ENCODE data around the gene HDAC9. TPM values are rescaled to one million over a fixed set of nuclear protein-coding genes. Genes with fewer than 3 reads are reported as not detected.
A peak's percentile ranks its signal among the peaks of the same experiment; 100 is the strongest.

HDAC9 gene
- total RNA-seq, 1 experiment from 2014 or later, result 11.3 TPM

- peaks cover 12% of the 10 kb centered on the region for H3K4me1 Mint-ChIP-seq (ENCODE audit: insufficient read depth, unreplicated experiment)
- TF ChIP-seq, protein P1, sequence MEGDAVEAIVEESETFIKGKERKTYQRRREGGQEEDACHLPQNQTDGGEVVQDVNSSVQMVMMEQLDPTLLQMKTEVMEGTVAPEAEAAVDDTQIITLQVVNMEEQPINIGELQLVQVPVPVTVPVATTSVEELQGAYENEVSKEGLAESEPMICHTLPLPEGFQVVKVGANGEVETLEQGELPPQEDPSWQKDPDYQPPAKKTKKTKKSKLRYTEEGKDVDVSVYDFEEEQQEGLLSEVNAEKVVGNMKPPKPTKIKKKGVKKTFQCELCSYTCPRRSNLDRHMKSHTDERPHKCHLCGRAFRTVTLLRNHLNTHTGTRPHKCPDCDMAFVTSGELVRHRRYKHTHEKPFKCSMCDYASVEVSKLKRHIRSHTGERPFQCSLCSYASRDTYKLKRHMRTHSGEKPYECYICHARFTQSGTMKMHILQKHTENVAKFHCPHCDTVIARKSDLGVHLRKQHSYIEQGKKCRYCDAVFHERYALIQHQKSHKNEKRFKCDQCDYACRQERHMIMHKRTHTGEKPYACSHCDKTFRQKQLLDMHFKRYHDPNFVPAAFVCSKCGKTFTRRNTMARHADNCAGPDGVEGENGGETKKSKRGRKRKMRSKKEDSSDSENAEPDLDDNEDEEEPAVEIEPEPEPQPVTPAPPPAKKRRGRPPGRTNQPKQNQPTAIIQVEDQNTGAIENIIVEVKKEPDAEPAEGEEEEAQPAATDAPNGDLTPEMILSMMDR (IDR thresholded peaks at IDR 0.05; ENCODE audit: unreplicated experiment), result no peak
- H3K36me3 Mint-ChIP-seq (ENCODE audit: insufficient read depth, unreplicated experiment), result no peaks in the 10 kb centered on the region
- CTCF ChIA-PET, result no interaction called here
- no peak overlapping the region for H3K4me3 Mint-ChIP-seq (ENCODE audit: unreplicated experiment)
- no TSS peak for BruUV-seq (replicated peaks)
- no peaks in the 10 kb centered on the region for H3K27me3 Mint-ChIP-seq (ENCODE audit: insufficient read depth, unreplicated experiment)
- H3K9me3 Mint-ChIP-seq (ENCODE audit: unreplicated experiment), result peaks cover 11% of the 10 kb centered on the region
- POLR2A ChIA-PET, result interaction anchor here (1.2 to 4.7 kb wide), 3 partner anchors 10 to 49 kb away, joined by 3 to 36 read pairs (median 4); no protein-coding TSS in a partner anchor
- intact Hi-C loops (cut with micrococcal nuclease), result no loop called here
- no peak for DNase-seq (ENCODE audit: unreplicated experiment)
- H3K27ac Mint-ChIP-seq (ENCODE audit: low read depth, unreplicated experiment), result no peak overlapping the region
Measured at GRCh38 chr7:18518555-18518954, 23.0 kb downstream of the HDAC9 start.

DNA sequence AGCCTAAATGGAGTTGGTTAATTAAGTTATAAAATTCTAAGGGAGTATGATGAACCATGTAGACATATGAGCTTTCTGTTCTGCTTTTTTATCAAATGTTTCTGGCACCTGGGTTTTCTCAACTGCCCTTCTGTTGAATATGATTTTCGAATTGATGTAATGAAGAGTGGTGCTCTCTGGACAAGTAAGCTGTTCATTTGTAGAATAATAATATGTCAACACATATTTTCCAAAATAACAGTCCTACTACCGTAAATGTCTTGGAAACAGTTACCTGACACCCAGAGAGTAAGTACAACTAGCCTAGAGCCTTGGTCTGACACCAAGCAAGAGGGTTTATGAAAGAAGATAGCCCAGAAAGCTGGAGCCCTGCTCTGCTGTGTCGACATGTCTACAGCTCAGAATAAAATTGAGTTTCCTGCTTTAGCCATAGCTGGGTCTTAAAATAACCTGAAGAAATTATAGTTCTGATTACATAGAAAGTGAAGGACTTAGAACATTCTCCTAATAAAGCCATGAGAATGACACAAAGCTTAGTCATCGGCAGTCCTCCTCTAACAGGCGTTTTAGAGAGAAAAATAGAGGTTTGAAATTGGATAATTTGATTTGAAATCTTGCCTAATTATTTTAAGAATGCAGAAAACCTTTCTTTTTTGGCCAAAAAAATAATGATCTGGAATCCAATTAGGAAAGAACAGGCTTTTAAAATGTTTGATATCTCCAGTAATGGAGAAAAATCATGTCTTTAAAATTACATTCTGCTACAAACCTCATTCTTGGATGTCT is 25.1 kb downstream of the HDAC9 start:
- POLR2A ChIA-PET, result interaction anchor here (0.5 to 4.7 kb wide), 4 partner anchors 8 to 27 kb away, joined by 3 to 36 read pairs (median 4); no protein-coding TSS in a partner anchor
- TF ChIP-seq, protein P1 (IDR thresholded peaks at IDR 0.05; ENCODE audit: unreplicated experiment), result no peak
- no peaks in the 10 kb centered on the region for H3K27me3 Mint-ChIP-seq (ENCODE audit: insufficient read depth, unreplicated experiment)
- H3K4me1 Mint-ChIP-seq (ENCODE audit: insufficient read depth, unreplicated experiment), result peaks cover 9% of the 10 kb centered on the region
- H3K36me3 Mint-ChIP-seq (ENCODE audit: insufficient read depth, unreplicated experiment), result no peaks in the 10 kb centered on the region
- BruUV-seq (replicated peaks), result no TSS peak
- H3K4me3 Mint-ChIP-seq (ENCODE audit: unreplicated experiment), result no peak overlapping the region
- intact Hi-C loops (cut with micrococcal nuclease), result no loop called here
- CTCF ChIA-PET, result interaction anchor here (0.7 to 2.8 kb wide), 2 partner anchors 11 to 165 kb away, joined by 4 to 7 read pairs; no protein-coding TSS in a partner anchor
- H3K27ac Mint-ChIP-seq (ENCODE audit: low read depth, unreplicated experiment), result peak overlapping the region; percentile 27
- H3K9me3 Mint-ChIP-seq (ENCODE audit: unreplicated experiment), result peaks cover 8% of the 10 kb centered on the region
- peak; percentile 38 for DNase-seq (ENCODE audit: unreplicated experiment)

GRCh38 chr7:18521236-18521589 is 25.7 kb downstream of the HDAC9 start:
- Mint-ChIP-seq H3K4me3 (ENCODE audit: unreplicated experiment) (no peak overlapping the region), H3K4me1 (ENCODE audit: insufficient read depth, unreplicated experiment) (peaks cover 9% of the 10 kb centered on the region), H3K27me3 (ENCODE audit: insufficient read depth, unreplicated experiment) (no peaks in the 10 kb centered on the region), H3K36me3 (ENCODE audit: insufficient read depth, unreplicated experiment) (no peaks in the 10 kb centered on the region), H3K9me3 (ENCODE audit: unreplicated experiment) (peaks cover 8% of the 10 kb centered on the region), H3K27ac (ENCODE audit: low read depth, unreplicated experiment) (peak overlapping the region; percentile 27)
- no TSS peak for BruUV-seq (replicated peaks)
- no peak for DNase-seq (ENCODE audit: unreplicated experiment)
- TF ChIP-seq, protein P1 (IDR thresholded peaks at IDR 0.05; ENCODE audit: unreplicated experiment), result no peak
- intact Hi-C loops (cut with micrococcal nuclease), result no loop called here
- ChIA-PET POLR2A (interaction anchor here (1.7 to 4.7 kb wide), 2 partner anchors 12 kb away, joined by 6 to 36 read pairs; no protein-coding TSS in a partner anchor), CTCF (interaction anchor here (2.8 kb wide), 1 partner anchor 12 kb away, joined by 7 read pairs; no protein-coding TSS in a partner anchor)

- H3K27ac Mint-ChIP-seq (ENCODE audit: low read depth, unreplicated experiment), result no peak overlapping the region
- BruUV-seq (replicated peaks), result no TSS peak
- no peaks in the 10 kb centered on the region for H3K36me3 Mint-ChIP-seq (ENCODE audit: insufficient read depth, unreplicated experiment)
- intact Hi-C loops (cut with micrococcal nuclease), result no loop called here
- no peak overlapping the region for H3K4me3 Mint-ChIP-seq (ENCODE audit: unreplicated experiment)
- H3K9me3 Mint-ChIP-seq (ENCODE audit: unreplicated experiment), result peaks cover 8% of the 10 kb centered on the region
- CTCF ChIA-PET, result interaction anchor here (0.6 to 1.4 kb wide), 4 partner anchors 9 to 51 kb away, joined by 3 read pairs; partner anchors contain the start of gene HDAC9
- TF ChIP-seq, protein P1 (IDR thresholded peaks at IDR 0.05; ENCODE audit: unreplicated experiment), result no peak
- H3K4me1 Mint-ChIP-seq (ENCODE audit: insufficient read depth, unreplicated experiment), result peaks cover 9% of the 10 kb centered on the region
- no peaks in the 10 kb centered on the region for H3K27me3 Mint-ChIP-seq (ENCODE audit: insufficient read depth, unreplicated experiment)
- POLR2A ChIA-PET, result interaction anchor here (1.7 kb wide), 1 partner anchor 13 kb away, joined by 6 read pairs; no protein-coding TSS in a partner anchor
- no peak for DNase-seq (ENCODE audit: unreplicated experiment)
Measured at GRCh38 chr7:18521945-18522566, 26.5 kb downstream of the HDAC9 start.

Data from MCF 10A (cell line).